ENCODE data around the gene MYBL2.

Gene MYBL2

DNA sequence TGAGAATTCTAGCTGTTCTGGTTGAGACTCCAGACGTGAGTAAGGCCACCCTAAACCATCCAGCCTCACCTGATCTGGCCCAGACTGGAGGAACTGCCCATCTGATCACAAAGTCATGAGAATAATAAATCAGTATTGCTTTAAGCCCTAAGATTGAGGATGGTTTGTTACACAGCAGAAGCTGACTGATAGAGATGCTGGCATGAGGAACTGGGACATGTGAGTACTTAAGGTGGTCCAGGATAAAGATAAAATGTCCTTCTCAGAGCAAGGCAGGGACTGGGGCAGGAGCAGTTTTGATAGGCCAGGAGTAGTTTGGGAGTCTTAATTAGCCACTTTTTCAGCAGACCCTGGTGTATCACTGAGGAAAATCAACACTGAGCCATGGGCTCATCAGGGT is 53.1 kb downstream of the MYBL2 start:
- no peak for FAIRE-seq
- no peak for DNase-seq (ENCODE audit: insufficient read length, low spot score)
- TF ChIP-seq POLR2A (IDR thresholded peaks at IDR 0.05; ENCODE audit: low read depth, low read length) (no peak), POU2F2 (IDR thresholded peaks at IDR 0.05; ENCODE audit: low read depth, low read length) (no peak), SPI1 (IDR thresholded peaks at IDR 0.05; ENCODE audit: low read depth, low read length) (no peak), PAX5 (IDR thresholded peaks at IDR 0.05; ENCODE audit: insufficient read depth, low read length, severe bottlenecking) (no peak)

DNA sequence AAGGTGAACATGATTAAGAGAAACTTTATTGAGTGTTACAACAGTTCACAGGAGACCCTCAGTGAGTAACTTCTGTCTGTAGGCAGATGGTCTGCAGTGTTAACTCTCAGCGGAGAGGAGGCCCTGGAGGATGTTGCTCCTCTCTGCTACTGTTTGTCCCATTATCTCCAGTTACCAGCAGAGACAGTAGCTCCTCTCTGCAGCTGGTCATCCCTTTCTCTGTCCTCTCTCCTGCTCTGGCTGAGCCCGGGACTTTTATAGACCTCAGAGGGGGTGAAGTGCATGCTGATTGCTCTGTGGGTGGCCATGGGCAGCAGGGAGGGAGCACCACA is 54.1 kb downstream of the MYBL2 start:
- DNase-seq (ENCODE audit: insufficient read length, low spot score) (no peak), FAIRE-seq (no peak)
- TF ChIP-seq SPI1 (IDR thresholded peaks at IDR 0.05; ENCODE audit: low read depth, low read length) = no peak
- TF ChIP-seq POU2F2 (IDR thresholded peaks at IDR 0.05; ENCODE audit: low read depth, low read length) = no peak
- TF ChIP-seq POLR2A (IDR thresholded peaks at IDR 0.05; ENCODE audit: low read depth, low read length) = no peak
- TF ChIP-seq POLR2AphosphoS5 (IDR thresholded peaks at IDR 0.05; ENCODE audit: low read depth, low read length) = no peak
- no peak for TF ChIP-seq TAF1 (IDR thresholded peaks at IDR 0.05; ENCODE audit: low read depth, low read length)

DNA sequence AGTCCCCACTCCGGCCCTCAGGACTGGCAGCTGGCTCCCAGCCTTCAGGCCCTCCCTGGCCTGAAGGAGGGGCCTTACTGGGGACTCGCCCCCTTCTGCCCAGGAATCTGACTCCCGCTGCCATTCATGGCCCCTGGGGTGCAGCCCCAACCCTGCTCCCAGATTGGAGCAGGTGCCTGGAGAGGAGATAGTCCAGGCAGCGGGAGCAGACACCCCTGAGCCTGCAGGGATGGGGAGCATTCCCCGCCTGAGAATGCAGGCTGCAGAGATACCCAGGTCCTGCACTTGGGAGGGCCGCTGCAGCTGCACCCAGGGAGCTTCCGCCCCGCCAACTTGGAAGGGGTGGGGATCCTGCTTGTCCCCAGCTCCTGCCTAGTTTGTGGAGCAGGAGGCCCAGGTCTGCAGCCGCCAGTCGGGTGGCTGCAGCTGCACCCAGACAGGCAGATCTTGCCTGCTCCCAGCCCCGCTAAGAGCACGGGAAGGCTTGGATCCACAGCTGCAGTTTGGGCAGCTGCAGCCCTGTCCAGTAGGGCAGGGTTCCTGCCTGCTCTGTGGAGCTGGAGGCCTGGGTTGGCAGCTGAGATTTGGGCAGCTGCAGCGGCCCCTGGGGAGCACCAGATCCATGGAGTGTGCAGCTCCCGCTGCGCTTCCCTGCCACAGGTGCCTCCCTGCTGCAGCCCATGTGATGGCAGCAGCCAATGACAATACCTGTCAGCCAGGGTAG is 54.7 kb downstream of the MYBL2 start:
- DNase-seq (ENCODE audit: insufficient read length, low spot score) (no peak), FAIRE-seq (no peak)
- TF ChIP-seq POLR2A (IDR thresholded peaks at IDR 0.05; ENCODE audit: low read depth, low read length) = no peak

DNA sequence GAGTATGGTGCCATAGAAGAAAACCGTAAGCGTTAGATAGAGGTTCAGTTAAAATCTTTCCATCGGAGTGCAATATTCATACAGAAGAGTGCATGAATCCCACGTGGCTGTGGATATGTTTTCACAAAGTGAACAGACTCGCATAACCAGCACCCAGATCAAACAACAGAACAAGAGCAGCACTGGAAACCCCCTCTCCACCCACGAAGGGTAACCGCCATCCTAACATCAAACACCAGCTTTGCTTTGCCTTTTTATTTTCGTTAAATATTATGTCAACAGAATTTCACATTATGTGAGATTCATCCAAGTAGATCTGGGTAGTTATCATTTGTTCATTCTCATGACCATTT is 55.2 kb downstream of the MYBL2 start:
- FAIRE-seq (no peak), DNase-seq (ENCODE audit: insufficient read length, low spot score) (no peak)
- TF ChIP-seq TAF1 (IDR thresholded peaks at IDR 0.05; ENCODE audit: low read depth, low read length) = no peak
- TF ChIP-seq POU2F2 (IDR thresholded peaks at IDR 0.05; ENCODE audit: low read depth, low read length) = no peak
- TF ChIP-seq POLR2A (IDR thresholded peaks at IDR 0.05; ENCODE audit: low read depth, low read length) = no peak
- no peak for TF ChIP-seq PAX5 (IDR thresholded peaks at IDR 0.05; ENCODE audit: insufficient read depth, low read length, severe bottlenecking)

DNA sequence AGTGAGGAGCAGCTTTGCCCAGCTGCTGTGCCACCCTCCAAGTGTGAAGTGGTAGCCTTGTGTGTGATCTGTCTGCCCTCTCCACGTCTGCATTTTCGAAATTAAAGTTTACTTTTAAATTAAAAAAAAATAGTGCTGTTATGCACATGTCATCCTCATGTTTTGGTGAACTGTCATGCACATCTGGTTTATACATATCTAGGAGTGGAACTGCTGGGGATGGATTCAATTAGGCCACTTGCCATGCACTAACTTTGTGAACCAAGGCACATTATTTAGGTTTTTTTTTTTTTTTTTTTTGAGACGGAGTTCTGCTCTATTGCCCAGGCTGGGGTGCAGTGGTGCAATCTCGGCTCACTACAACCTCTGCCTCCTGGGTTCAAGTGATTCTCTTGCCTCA is 56.3 kb downstream of the MYBL2 start:
- FAIRE-seq = no peak
- TF ChIP-seq POLR2A (IDR thresholded peaks at IDR 0.05; ENCODE audit: low read depth, low read length) (no peak), POLR2AphosphoS5 (IDR thresholded peaks at IDR 0.05; ENCODE audit: low read depth, low read length) (no peak), TAF1 (IDR thresholded peaks at IDR 0.05; ENCODE audit: low read depth, low read length) (no peak), SPI1 (IDR thresholded peaks at IDR 0.05; ENCODE audit: low read depth, low read length) (no peak), PAX5 (IDR thresholded peaks at IDR 0.05; ENCODE audit: insufficient read depth, low read length, severe bottlenecking) (no peak), POU2F2 (IDR thresholded peaks at IDR 0.05; ENCODE audit: low read depth, low read length) (no peak)

DNA sequence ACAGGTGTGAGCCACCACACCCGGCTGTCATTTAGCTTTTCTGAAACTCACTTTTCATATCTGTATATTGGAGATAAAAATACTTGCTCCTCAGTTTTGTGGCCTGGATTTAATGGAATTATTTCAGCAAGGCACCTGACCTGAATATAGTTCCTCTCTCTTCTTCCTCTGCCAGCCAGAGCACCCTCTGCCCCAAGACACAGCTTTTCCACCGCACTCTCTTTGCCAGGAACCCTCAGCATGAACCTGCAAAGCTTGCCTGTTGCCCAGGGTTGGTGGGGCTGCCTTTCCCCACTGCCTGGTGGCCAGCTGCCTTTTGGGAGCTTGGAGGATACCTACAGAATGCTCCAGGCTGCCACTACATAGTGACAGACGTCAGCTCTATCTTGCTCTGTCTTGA is 56.8 kb downstream of the MYBL2 start:
- no peak for FAIRE-seq
- no peak for TF ChIP-seq POLR2AphosphoS5 (IDR thresholded peaks at IDR 0.05; ENCODE audit: low read depth, low read length)
- TF ChIP-seq TAF1 (IDR thresholded peaks at IDR 0.05; ENCODE audit: low read depth, low read length) = no peak
- no peak for TF ChIP-seq POU2F2 (IDR thresholded peaks at IDR 0.05; ENCODE audit: low read depth, low read length)
- no peak for TF ChIP-seq PAX5 (IDR thresholded peaks at IDR 0.05; ENCODE audit: insufficient read depth, low read length, severe bottlenecking)
- TF ChIP-seq SPI1 (IDR thresholded peaks at IDR 0.05; ENCODE audit: low read depth, low read length) = no peak
- no peak for TF ChIP-seq POLR2A (IDR thresholded peaks at IDR 0.05; ENCODE audit: low read depth, low read length)
- no peak for DNase-seq (ENCODE audit: insufficient read length, low spot score)

More for the DNA sequence above, 56.3 kb downstream of the MYBL2 start:
- DNase-seq (ENCODE audit: insufficient read length, low spot score) = no peak

DNA sequence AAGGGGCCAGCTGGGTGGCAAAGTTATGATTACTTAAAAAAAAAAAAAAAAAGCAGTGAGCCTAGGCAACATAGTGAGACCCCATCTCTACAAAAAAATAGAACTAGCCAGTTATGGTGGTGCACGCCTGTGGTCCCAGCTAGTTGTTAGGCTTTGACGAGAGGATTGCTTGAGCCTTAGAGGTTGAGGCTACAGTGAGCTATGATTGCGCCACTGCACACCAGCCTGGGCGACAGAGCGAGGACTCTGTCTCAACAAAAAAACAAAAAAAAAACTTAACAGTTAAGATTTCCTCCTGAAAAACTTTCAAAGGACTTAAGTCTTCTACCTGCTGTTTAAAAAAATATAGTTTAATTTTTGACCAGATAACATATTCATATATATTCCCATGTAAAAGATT is 57.5 kb downstream of the MYBL2 start:
- TF ChIP-seq POLR2A (IDR thresholded peaks at IDR 0.05; ENCODE audit: low read depth, low read length) (no peak), POLR2AphosphoS5 (IDR thresholded peaks at IDR 0.05; ENCODE audit: low read depth, low read length) (no peak), PAX5 (IDR thresholded peaks at IDR 0.05; ENCODE audit: insufficient read depth, low read length, severe bottlenecking) (no peak), SPI1 (IDR thresholded peaks at IDR 0.05; ENCODE audit: low read depth, low read length) (no peak), POU2F2 (IDR thresholded peaks at IDR 0.05; ENCODE audit: low read depth, low read length) (no peak), TAF1 (IDR thresholded peaks at IDR 0.05; ENCODE audit: low read depth, low read length) (no peak)
- no peak for FAIRE-seq
- no peak for DNase-seq (ENCODE audit: insufficient read length, low spot score)

DNA sequence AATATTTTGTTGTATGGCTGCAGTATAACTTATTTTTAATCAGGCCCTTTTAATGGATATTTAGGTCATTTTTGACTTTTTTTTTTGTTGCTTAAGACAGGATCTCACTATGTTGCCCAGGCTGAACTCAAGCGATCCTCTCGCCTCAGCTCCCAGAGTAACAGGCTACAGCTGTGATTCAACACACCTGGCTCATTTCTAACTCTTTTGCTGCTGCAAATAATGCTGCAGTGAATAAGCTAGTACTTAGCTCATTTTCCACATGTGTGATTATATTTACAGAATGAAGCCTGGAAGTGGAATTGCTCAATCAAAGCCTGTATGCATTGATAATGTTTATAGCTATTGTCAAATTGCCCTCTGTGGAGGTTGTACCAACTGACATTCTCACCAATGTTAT is 58.8 kb downstream of the MYBL2 start:
- TF ChIP-seq POLR2AphosphoS5 (IDR thresholded peaks at IDR 0.05; ENCODE audit: low read depth, low read length) (no peak), TAF1 (IDR thresholded peaks at IDR 0.05; ENCODE audit: low read depth, low read length) (no peak), SPI1 (IDR thresholded peaks at IDR 0.05; ENCODE audit: low read depth, low read length) (no peak), POU2F2 (IDR thresholded peaks at IDR 0.05; ENCODE audit: low read depth, low read length) (no peak), PAX5 (IDR thresholded peaks at IDR 0.05; ENCODE audit: insufficient read depth, low read length, severe bottlenecking) (no peak), POLR2A (IDR thresholded peaks at IDR 0.05; ENCODE audit: low read depth, low read length) (no peak)
- no peak for DNase-seq (ENCODE audit: insufficient read length, low spot score)
- no peak for FAIRE-seq

DNA sequence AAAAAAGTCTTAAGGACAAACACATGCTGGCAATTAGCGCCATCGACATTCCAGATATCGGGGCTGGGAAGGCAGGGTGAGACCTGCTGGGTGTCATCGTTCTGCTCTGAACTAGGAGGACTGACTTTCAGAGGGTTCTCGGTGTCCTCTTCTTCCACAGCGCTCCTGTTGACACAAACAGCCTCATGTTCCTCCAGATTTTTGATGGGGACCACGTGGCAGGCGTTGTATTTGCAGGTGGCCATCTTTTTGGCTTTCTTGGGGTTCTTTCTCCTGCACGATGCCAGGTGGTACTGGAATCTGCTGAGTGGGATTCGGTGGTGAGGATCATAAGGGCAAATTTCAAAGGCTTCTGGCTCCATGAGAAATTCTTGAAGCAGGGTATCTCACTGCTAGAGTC is 59.4 kb downstream of the MYBL2 start:
- no peak for TF ChIP-seq SPI1 (IDR thresholded peaks at IDR 0.05; ENCODE audit: low read depth, low read length)
- TF ChIP-seq PAX5 (IDR thresholded peaks at IDR 0.05; ENCODE audit: insufficient read depth, low read length, severe bottlenecking) = no peak
- no peak for TF ChIP-seq POU2F2 (IDR thresholded peaks at IDR 0.05; ENCODE audit: low read depth, low read length)
- TF ChIP-seq POLR2A (IDR thresholded peaks at IDR 0.05; ENCODE audit: low read depth, low read length) = no peak
- no peak for TF ChIP-seq TAF1 (IDR thresholded peaks at IDR 0.05; ENCODE audit: low read depth, low read length)
- TF ChIP-seq POLR2AphosphoS5 (IDR thresholded peaks at IDR 0.05; ENCODE audit: low read depth, low read length) = no peak

DNA sequence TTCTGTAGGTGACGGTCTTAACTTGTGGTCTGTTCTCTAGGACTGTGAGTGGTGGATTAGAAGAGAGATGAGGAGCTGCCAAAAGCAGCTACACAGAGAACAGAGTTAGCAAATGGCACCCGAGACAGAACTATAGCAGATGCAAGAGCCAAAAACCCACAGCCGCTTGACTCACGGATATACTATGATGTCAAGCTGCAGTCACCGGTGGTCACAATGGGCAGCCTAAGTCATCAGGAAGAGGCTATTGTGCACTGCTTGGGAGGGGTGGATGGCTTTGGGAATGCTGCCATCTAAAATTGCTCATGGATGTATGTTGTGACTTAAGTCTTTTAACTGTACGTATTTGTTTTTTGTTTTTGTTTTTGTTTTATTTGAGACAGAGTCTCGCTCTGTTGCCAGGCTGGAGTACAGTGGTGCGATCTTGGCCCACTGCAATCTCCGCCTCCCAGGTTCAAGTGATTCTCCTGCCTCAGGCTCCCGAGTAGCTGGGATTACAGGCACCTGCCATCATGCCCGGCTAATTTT is 60.0 kb downstream of the MYBL2 start, which contains the start of gene GTSF1L:
Gene GTSF1L, minus strand, starts transcription at position 192 of the 528 bp plus-strand sequence. CDS start 308 bp downstream, outside the sequence.
- no peak for TF ChIP-seq POU2F2 (IDR thresholded peaks at IDR 0.05; ENCODE audit: low read depth, low read length)
- no peak for TF ChIP-seq POLR2A (IDR thresholded peaks at IDR 0.05; ENCODE audit: low read depth, low read length)
- no peak for TF ChIP-seq SPI1 (IDR thresholded peaks at IDR 0.05; ENCODE audit: low read depth, low read length)
- no peak for TF ChIP-seq TAF1 (IDR thresholded peaks at IDR 0.05; ENCODE audit: low read depth, low read length)
- no peak for TF ChIP-seq PAX5 (IDR thresholded peaks at IDR 0.05; ENCODE audit: insufficient read depth, low read length, severe bottlenecking)
- no peak for TF ChIP-seq POLR2AphosphoS5 (IDR thresholded peaks at IDR 0.05; ENCODE audit: low read depth, low read length)
- no peak for FAIRE-seq
- no peak for DNase-seq (ENCODE audit: insufficient read length, low spot score)

More for the DNA sequence above, 59.4 kb downstream of the MYBL2 start:
- no peak for FAIRE-seq
- DNase-seq (ENCODE audit: insufficient read length, low spot score) = no peak

Data from GM12891 (cell line).